OCI-LY3 (cell line): ENCODE results near the gene LIF.

Source experiments
- H2AFZ ChIP-seq: fragments of 200-600, 300-600 bp; shearing (Covaris generic); 2 replicates; pipeline ENCODE4 v1.6.0; 2014; ENCODE audit warnings: antibody characterized with exemption, low read depth, low read length
- H3K27ac ChIP-seq: fragments of 200-600, 300-600 bp; sonication (generic); 2 replicates; pipeline ENCODE4 v1.5.1; 2014; ENCODE audit warnings: mild to moderate bottlenecking, low read length, moderate library complexity, mixed read lengths
- H3K27me3 ChIP-seq: fragments of 200-600, 300-600 bp; sonication (generic); 2 replicates; pipeline ENCODE4 v1.6.1; 2014; ENCODE audit warnings: low read depth, low read length, mixed read lengths
- H3K36me3 ChIP-seq: fragments of 200-600, 300-600 bp; sonication (generic); replicated peaks from 2 replicates; pipeline ENCODE3; 2014; ENCODE audit warnings: low read depth, low read length, mixed read lengths
- H3K4me1 ChIP-seq: fragments of 300-600, 200-600 bp; sonication (generic); 2 replicates; pipeline ENCODE4 v1.6.1; 2014; ENCODE audit warnings: low read length, mixed read lengths
- H3K4me2 ChIP-seq: fragments of 200-600, 300-600 bp; sonication (generic); 2 replicates; pipeline ENCODE4 v1.6.1; 2014; ENCODE audit warnings: low read length, mixed read lengths
- H3K4me3 ChIP-seq: fragments of 300-600, 200-600 bp; sonication (generic); 2 replicates; pipeline ENCODE4 v1.5.1; 2014; ENCODE audit warnings: antibody characterized with exemption, mild to moderate bottlenecking, low read length, moderate library complexity
- H3K79me2 ChIP-seq: fragments of 300-600, 200-600 bp; shearing (Covaris generic); 2 replicates; pipeline ENCODE4 v1.6.1; 2014; ENCODE audit warnings: mild to moderate bottlenecking, low read length, mixed read lengths
- H3K9ac ChIP-seq: fragments of 300-600, 200-600 bp; shearing (Covaris generic); 2 replicates; pipeline ENCODE4 v1.6.0; 2014; ENCODE audit warnings: mild to moderate bottlenecking, low read length, moderate library complexity
- H3K9me3 ChIP-seq: fragments of 200-600, 300-600 bp; shearing (Covaris generic); 2 replicates; pipeline ENCODE4 v1.6.1; 2014; ENCODE audit warnings: low read length, mixed read lengths; ENCODE audit not compliant: insufficient read depth
- H4K20me1 ChIP-seq: fragments of 200-600, 300-600 bp; sonication (generic); 2 replicates; pipeline ENCODE4 v1.6.1; 2016; ENCODE audit warnings: low read length, mixed read lengths; ENCODE audit not compliant: insufficient read depth
- CTCF ChIP-seq: fragments of 200-600, 300-600 bp; sonication (generic); IDR thresholded peaks from 2 replicates; pipeline ENCODE4 v1.5.1; 2014; ENCODE audit warnings: antibody characterized with exemption, low read length, low read depth
- EZH2phosphoT487 ChIP-seq: fragments of 200-600 bp; shearing (Covaris generic); IDR thresholded peaks from 2 replicates; pipeline ENCODE4 v1.6.1; 2018; ENCODE audit warnings: antibody characterized with exemption, mixed run types, low read depth

The LIF gene

GRCh38 chr22:30190574-30190973 lies 56.0 kb downstream of the LIF start:
- no peak for TF ChIP-seq CTCF
- no peak for TF ChIP-seq EZH2phosphoT487
- H3K36me3 ChIP-seq, result no peaks in the 10 kb centered on the region
- no peak overlapping the region for H3K27ac ChIP-seq
- H3K27me3 ChIP-seq, result no peaks in the 10 kb centered on the region
- H3K4me1 ChIP-seq, result peaks cover 13% of the 10 kb centered on the region
- no peaks in the 10 kb centered on the region for H3K79me2 ChIP-seq
- no peak overlapping the region for H3K4me3 ChIP-seq
- no peak overlapping the region for H2AFZ ChIP-seq
- no peak overlapping the region for H3K9ac ChIP-seq
- H4K20me1 ChIP-seq, result no peaks in the 10 kb centered on the region
- H3K4me2 ChIP-seq, result no peak overlapping the region
- no peaks in the 10 kb centered on the region for H3K9me3 ChIP-seq
